Central memory CD8-positive, alpha-beta T cell (primary cell): ENCODE measurements around the gene COA8.
"Not testable (repeated sequence)": the region's sequence is repeated elsewhere in the genome, so short reads cannot be mapped to it uniquely, and the experiment has no call there.

ENCODE experiments used
- ATAC-seq: fragments of 150-1000 bp; cut with Tn5 transposase; replicated peaks from 2 replicates; pipeline ENCODE4 v1.10.0; 2022; ENCODE audit warnings: mild to moderate bottlenecking, moderate FRiP score, moderate number of reproducible peaks; ENCODE audit not compliant: poor library complexity, severe bottlenecking; ENCODE audit errors: extremely low read depth
- DNase-seq, 2 donors: peaks; one replicate each; pipeline ENCODE4 v3.0.0; 2021; ENCODE audit warnings: low spot score in 2 of 2
- H3K27ac Mint-ChIP-seq: one replicate; pipeline ENCODE4 v1.8.0; 2022; ENCODE audit warnings: low read depth, mild to moderate bottlenecking, moderate library complexity, mixed read lengths
- H3K27me3 Mint-ChIP-seq: one replicate; pipeline ENCODE4 v1.8.0; 2022; ENCODE audit warnings: mixed read lengths
- H3K36me3 Mint-ChIP-seq: one replicate; pipeline ENCODE4 v1.8.0; 2022; ENCODE audit warnings: mild to moderate bottlenecking, moderate library complexity, mixed read lengths; ENCODE audit not compliant: insufficient read depth
- H3K4me1 Mint-ChIP-seq: one replicate; pipeline ENCODE4 v1.8.0; 2022; ENCODE audit warnings: mixed read lengths
- H3K4me3 Mint-ChIP-seq: one replicate; pipeline ENCODE4 v1.8.0; 2022; ENCODE audit warnings: mild to moderate bottlenecking, moderate library complexity, mixed read lengths
- H3K9me3 Mint-ChIP-seq: one replicate; pipeline ENCODE4 v1.8.0; 2022; ENCODE audit warnings: mixed read lengths

COA8 gene

GRCh38 chr14:103521438-103521950 is 41.3 kb upstream of the COA8 start:
- no peaks in the 10 kb centered on the region for H3K9me3 Mint-ChIP-seq

DNA sequence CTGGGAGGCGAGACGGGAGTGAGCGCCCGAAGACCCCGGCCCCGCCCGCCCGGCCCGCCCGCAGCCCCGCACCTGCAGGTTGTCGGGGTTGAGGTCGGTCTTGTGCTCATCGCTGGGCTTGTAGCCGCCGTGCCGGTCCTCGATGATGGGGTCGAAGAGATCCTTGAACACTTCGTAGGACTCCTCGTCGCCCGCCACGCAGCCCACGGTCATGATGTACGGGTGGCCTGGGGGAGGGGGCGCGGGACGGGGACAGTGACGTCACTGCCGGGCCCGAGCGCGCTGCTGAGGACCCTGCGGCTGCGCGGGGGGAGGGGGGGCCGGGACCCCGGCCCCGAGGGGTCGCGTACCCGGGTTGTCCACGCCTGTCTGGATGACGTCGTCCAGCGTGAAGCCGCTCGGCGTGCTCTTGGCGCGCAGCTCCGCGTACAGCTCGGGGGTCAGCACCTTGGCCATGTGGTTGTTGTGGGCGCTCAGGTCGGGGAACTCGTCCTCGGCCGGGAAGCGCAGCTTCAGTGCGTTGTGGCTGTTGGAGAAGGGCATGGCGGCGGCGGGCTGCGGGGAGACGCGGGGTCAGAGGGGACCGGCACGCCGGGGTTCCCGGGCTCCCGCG is 40.7 kb upstream of the COA8 start:
- Mint-ChIP-seq H3K27me3 (no peaks in the 10 kb centered on the region), H3K36me3 (peaks cover 2% of the 10 kb centered on the region), H3K4me3 (peak overlapping the region; percentile 44), H3K4me1 (peaks cover 12% of the 10 kb centered on the region), H3K27ac (no peak overlapping the region), H3K9me3 (no peaks in the 10 kb centered on the region)
- DNase-seq = no peak
- peak; percentile 5 for ATAC-seq

More at GRCh38 chr14:103521438-103521950, 41.3 kb upstream of the COA8 start:
- ATAC-seq (peak; percentile 35), DNase-seq (no peak)
- Mint-ChIP-seq H3K36me3 (peaks cover 4% of the 10 kb centered on the region), H3K27ac (no peak overlapping the region), H3K27me3 (no peaks in the 10 kb centered on the region), H3K4me1 (peaks cover 10% of the 10 kb centered on the region), H3K4me3 (peak overlapping the region; percentile 60)

DNA sequence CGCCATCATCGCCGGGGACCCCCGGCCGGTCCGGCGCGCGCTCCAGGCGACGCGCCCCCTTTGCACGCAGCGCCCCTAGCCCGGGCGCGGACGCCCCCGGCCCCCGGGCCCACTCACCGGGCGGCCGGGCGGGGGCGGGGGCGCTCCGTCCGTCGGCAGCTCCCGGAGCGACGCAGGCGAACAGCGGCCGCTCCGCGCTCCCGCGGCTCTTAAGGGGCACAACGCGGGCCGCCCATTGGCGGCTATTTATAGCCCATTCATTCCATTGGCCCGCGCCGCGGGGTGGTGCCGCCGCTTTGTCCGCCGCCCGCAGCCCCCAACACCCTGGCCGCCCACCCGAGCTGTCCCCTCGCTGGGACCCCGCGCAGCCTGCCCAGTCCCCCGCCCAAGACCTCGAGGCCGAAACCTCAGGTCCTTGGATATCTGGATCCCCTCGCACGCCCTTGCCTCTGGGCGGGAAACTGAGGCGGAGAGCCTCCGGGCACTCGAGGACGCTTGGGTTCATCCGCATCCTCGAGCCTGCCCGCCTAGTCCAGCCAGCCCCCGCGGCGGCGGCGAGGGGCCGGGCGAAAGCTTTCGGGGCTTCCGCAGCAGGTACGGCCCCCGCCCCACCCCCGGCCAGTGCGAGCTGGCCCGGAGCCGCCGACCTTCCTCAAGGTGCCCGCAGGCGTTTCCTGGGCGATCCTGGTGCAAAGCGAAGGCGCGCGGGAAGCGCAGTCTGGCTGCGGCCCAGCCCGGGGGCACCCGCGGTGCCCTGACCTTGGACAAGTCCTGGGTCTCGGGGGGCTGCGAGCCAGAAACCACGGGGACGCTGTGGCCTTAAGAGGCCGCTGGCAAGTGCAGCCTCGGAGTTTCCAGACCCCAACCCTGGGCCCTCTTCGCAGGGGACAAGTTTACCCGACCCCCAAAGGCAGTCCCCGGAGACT is 39.8 kb upstream of the COA8 start, which contains the start of gene CKB:
Gene CKB, minus strand, starts transcription at position 182 of the 926 bp plus-strand sequence. CDS start 337 bp downstream, outside the sequence.
- ATAC-seq (no peak), DNase-seq (no peak)
- peaks cover 19% of the 10 kb centered on the region for H3K4me1 Mint-ChIP-seq
- H3K27ac Mint-ChIP-seq = no peak within 1 kb of the TSS
- no peaks in the 10 kb centered on the region for H3K27me3 Mint-ChIP-seq
- peak within 1 kb of the TSS; percentile 52 for H3K4me3 Mint-ChIP-seq
- peaks cover 6% of the 10 kb centered on the region for H3K36me3 Mint-ChIP-seq
- no peaks in the 10 kb centered on the region for H3K9me3 Mint-ChIP-seq

DNA sequence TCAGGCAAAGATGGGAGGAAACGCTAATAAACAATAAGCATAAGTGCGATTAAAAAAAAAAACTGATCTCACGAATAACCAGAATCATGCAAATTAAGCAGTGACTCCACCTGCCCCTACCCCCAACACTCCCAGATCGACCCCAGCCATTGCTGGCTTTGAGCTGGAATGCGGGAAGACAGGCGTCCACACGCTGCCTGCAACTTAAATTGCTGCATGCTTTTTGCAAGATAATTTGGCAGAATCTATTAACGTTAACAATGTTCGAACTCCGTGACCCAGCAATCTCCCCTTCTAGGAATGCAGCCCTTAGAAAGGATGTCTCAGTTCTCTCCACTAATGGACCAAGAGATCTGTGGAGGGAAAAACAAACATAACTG is 39.2 kb upstream of the COA8 start:
- H3K9me3 Mint-ChIP-seq = no peaks in the 10 kb centered on the region
- peaks cover 7% of the 10 kb centered on the region for H3K36me3 Mint-ChIP-seq
- peaks cover 19% of the 10 kb centered on the region for H3K4me1 Mint-ChIP-seq
- no peak for ATAC-seq
- no peaks in the 10 kb centered on the region for H3K27me3 Mint-ChIP-seq
- DNase-seq = no peak
- H3K27ac Mint-ChIP-seq = no peak overlapping the region
- peak overlapping the region; percentile 52 for H3K4me3 Mint-ChIP-seq

DNA sequence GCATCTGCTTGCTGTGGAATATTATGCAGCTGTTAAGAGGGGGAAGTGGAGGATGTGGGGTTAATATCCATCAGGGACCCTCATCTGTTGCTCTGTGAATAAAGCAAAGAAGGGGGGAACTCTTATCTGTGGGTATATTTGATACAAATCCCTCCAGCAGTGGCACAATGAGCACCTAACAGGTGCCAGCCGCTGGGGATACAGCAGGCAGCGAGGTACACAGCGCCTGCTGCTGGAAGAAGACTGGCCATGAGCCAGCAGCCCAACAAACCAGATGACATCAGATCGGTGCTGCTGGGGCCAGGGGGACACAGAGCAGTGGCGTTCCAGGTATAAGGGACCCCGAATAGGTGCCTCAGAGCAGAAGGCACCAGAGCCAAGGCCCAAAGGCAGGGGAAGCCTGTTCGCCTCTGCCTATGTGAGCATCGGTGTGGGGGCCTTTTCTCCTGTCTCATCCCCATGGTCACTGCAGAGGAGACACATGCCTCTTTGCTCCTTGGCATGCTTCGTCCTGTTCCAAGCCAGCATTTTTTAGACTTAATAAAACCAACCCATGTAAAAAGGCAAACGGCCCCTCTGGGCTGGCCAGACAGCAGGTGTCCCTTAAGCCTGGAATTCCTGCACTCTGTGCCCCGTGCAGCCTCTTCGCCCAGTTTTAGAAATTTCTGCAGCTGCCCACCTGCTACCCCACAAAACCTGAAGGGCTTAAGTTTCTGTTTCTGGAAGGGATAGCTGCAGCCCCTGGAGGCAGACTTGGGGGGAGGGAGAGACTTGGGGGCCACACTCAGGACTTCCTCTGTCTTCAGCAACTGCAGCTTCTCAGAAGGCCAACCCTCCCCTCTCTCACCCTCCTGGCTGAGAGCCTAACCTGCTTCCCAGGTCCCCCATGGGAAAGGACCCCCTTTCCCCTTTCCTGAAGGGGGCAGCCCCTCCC is 38.5 kb upstream of the COA8 start:
- Mint-ChIP-seq H3K4me3 (peak overlapping the region; percentile 52), H3K27ac (no peak overlapping the region), H3K4me1 (peaks cover 13% of the 10 kb centered on the region), H3K9me3 (no peaks in the 10 kb centered on the region), H3K36me3 (peaks cover 11% of the 10 kb centered on the region), H3K27me3 (no peaks in the 10 kb centered on the region)
- DNase-seq (no peak), ATAC-seq (no peak)

- H3K4me1 Mint-ChIP-seq = peaks cover 22% of the 10 kb centered on the region
- not testable (repeated sequence) for H3K27me3 Mint-ChIP-seq, H3K4me3 Mint-ChIP-seq, ATAC-seq, H3K27ac Mint-ChIP-seq, DNase-seq, H3K9me3 Mint-ChIP-seq
- peaks cover 18% of the 10 kb centered on the region for H3K36me3 Mint-ChIP-seq
Observed at GRCh38 chr14:103525430-103526246, 37.1 kb upstream of the COA8 start.

GRCh38 chr14:103526247-103526913 is 36.4 kb upstream of the COA8 start:
- ATAC-seq (no peak), DNase-seq (no peak)
- no peaks in the 10 kb centered on the region for H3K27me3 Mint-ChIP-seq
- H3K4me1 Mint-ChIP-seq = peaks cover 27% of the 10 kb centered on the region
- H3K4me3 Mint-ChIP-seq = no peak overlapping the region
- H3K36me3 Mint-ChIP-seq = peaks cover 19% of the 10 kb centered on the region
- no peaks in the 10 kb centered on the region for H3K9me3 Mint-ChIP-seq
- no peak overlapping the region for H3K27ac Mint-ChIP-seq

GRCh38 chr14:103526914-103527248 is 35.9 kb upstream of the COA8 start:
- ATAC-seq = no peak
- no peak for DNase-seq
- peaks cover 21% of the 10 kb centered on the region for H3K36me3 Mint-ChIP-seq
- no peaks in the 10 kb centered on the region for H3K9me3 Mint-ChIP-seq
- H3K4me3 Mint-ChIP-seq = peak overlapping the region; percentile 91
- peak overlapping the region; percentile 95 for H3K27ac Mint-ChIP-seq
- H3K4me1 Mint-ChIP-seq = peaks cover 32% of the 10 kb centered on the region
- no peaks in the 10 kb centered on the region for H3K27me3 Mint-ChIP-seq

- H3K36me3 Mint-ChIP-seq = peaks cover 21% of the 10 kb centered on the region
- no peak for DNase-seq
- H3K4me1 Mint-ChIP-seq = peaks cover 32% of the 10 kb centered on the region
- no peaks in the 10 kb centered on the region for H3K9me3 Mint-ChIP-seq
- ATAC-seq = no peak
- no peaks in the 10 kb centered on the region for H3K27me3 Mint-ChIP-seq
- H3K4me3 Mint-ChIP-seq = peak overlapping the region; percentile 91
- peak overlapping the region; percentile 95 for H3K27ac Mint-ChIP-seq
Observed at GRCh38 chr14:103527408-103528145, 35.2 kb upstream of the COA8 start.

DNA sequence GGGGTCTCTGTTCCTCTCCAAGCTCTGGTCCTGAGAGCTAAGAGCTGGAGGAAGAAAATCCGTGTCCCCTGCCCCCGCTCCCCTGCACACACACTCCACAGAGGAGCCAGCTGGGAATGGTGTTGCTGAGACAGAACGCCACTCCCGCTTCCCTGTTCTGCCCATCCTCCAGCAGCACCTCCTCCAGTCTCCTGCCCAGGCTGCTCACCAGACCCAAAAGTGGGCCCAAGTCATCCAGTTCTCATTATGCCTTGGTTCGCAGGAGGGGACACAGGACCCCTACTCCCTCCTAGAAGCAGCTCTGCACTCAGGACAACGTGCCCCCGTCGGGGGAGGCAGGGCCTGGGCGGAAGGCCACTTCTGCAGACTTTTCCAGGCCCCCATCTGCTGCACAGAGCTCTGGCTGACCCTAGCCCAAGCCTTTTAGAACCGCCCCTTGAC is 34.6 kb upstream of the COA8 start:
- Mint-ChIP-seq H3K4me3 (peak overlapping the region; percentile 91), H3K27me3 (no peaks in the 10 kb centered on the region), H3K36me3 (peaks cover 21% of the 10 kb centered on the region), H3K4me1 (peaks cover 32% of the 10 kb centered on the region), H3K9me3 (no peaks in the 10 kb centered on the region), H3K27ac (peak overlapping the region; percentile 95)
- ATAC-seq = no peak
- DNase-seq = no peak
